Prostate gland (tissue), 2 donors: ENCODE data around the gene GHRH.

Source experiments
- CTCF ChIP-seq, 4 experiments: fragments of 200-600 bp in 2 of 4; fragments of 450-650 bp in 2 of 4; sonication (generic) in 2 of 4; IDR thresholded peaks; 1 replicate in 3 of 4; 2 replicates in 1 of 4; pipeline ENCODE4 v1.5.1; 2016 to 2019; ENCODE audit warnings: antibody characterized with exemption in 4 of 4, mild to moderate bottlenecking in 2 of 4, moderate library complexity in 2 of 4
- POLR2A ChIP-seq: fragments of 450-650 bp; IDR thresholded peaks from one replicate; pipeline ENCODE4 v1.6.1; 2016; ENCODE audit warnings: antibody characterized with exemption, mild to moderate bottlenecking

GRCh38 chr20:37231947-37232630 lies 29.5 kb downstream of the GHRH start:
- TF ChIP-seq CTCF (IDR thresholded peaks at IDR 0.05), result no peak
- no peak for TF ChIP-seq POLR2A
